IPS DF 4.7 (cell line): ENCODE results near the gene OST4.

ENCODE experiments used
- DNase-seq: peaks from one replicate; pipeline ENCODE4 v3.0.0-alpha.2; 2013; ENCODE audit warnings: low spot score; ENCODE audit errors: extremely low read depth

Gene OST4

GRCh38 chr2:27093430-27094352 is 22.2 kb upstream of the OST4 start:
- no peak for DNase-seq

GRCh38 chr2:27092696-27093429 is 21.4 kb upstream of the OST4 start:
- DNase-seq, result no peak

GRCh38 chr2:27091746-27092695 is 20.6 kb upstream of the OST4 start:
- no peak for DNase-seq

- no peak for DNase-seq
Measured at GRCh38 chr2:27089111-27089954, 17.9 kb upstream of the OST4 start.

GRCh38 chr2:27088634-27089033 is 17.2 kb upstream of the OST4 start:
- DNase-seq, result no peak

- no peak for DNase-seq
Measured at GRCh38 chr2:27087823-27088410, 16.5 kb upstream of the OST4 start.

GRCh38 chr2:27086724-27087593 is 15.5 kb upstream of the OST4 start, which contains the start of gene KHK:
KHK (plus strand) TSS chr2:27086772; CDS start chr2:27087260, 488 bp downstream.
- DNase-seq, result no peak

- DNase-seq, result peak; percentile 64
Measured at GRCh38 chr2:27086090-27086723, 14.8 kb upstream of the OST4 start.

- DNase-seq, result no peak
Measured at GRCh38 chr2:27085673-27086089, 14.2 kb upstream of the OST4 start.

GRCh38 chr2:27085062-27085672 is 13.7 kb upstream of the OST4 start:
- DNase-seq, result no peak

GRCh38 chr2:27084297-27085061 is 13.0 kb upstream of the OST4 start:
- DNase-seq, result no peak

GRCh38 chr2:27083410-27084296 is 12.2 kb upstream of the OST4 start:
- DNase-seq, result no peak

- no peak for DNase-seq
Measured at GRCh38 chr2:27082773-27083409, 11.4 kb upstream of the OST4 start.

- no peak for DNase-seq
Measured at GRCh38 chr2:27081984-27082772, 10.7 kb upstream of the OST4 start.

- no peak for DNase-seq
Measured at GRCh38 chr2:27080603-27080936, 9.1 kb upstream of the OST4 start.
